Uterus (tissue), 4 donors: Measurements from ENCODE around the gene OGDHL. TPM values are rescaled to one million over a fixed set of nuclear protein-coding genes. Genes with fewer than 3 reads are reported as not detected.
"Not testable (repeated sequence)": the region's sequence is repeated elsewhere in the genome, so short reads cannot be mapped to it uniquely, and the experiment has no call there.

Experiments used
- DNase-seq, 2 donors: peaks; one replicate each; pipeline ENCODE4 v3.0.0-alpha.2; 2019 to 2020
- H3K27ac ChIP-seq, 2 donors: fragments of 200-600 bp; sonication (generic); 1 replicate in 1 of 2; 2 replicates in 1 of 2; pipeline ENCODE4 v1.5.1; 2016 to 2018
- H3K27me3 ChIP-seq, 2 donors: fragments of 200-600 bp; sonication (generic); one replicate each; pipeline ENCODE4 v1.5.1; 2018 to 2019; ENCODE audit warnings: control low read depth in 1 of 2
- H3K36me3 ChIP-seq, 2 donors: fragments of 200-600 bp; sonication (generic); one replicate each; pipeline ENCODE4 v1.5.1; 2019; ENCODE audit warnings: control low read depth in 1 of 2
- H3K4me1 ChIP-seq, 2 donors: fragments of 200-600 bp; sonication (generic); one replicate each; pipeline ENCODE4 v1.5.1; 2018 to 2019; ENCODE audit warnings: control low read depth in 1 of 2
- H3K4me3 ChIP-seq, 2 donors: fragments of 200-600 bp; sonication (generic); 1 replicate in 1 of 2; 2 replicates in 1 of 2; pipeline ENCODE4 v1.5.1; 2018 to 2019; ENCODE audit warnings: mild to moderate bottlenecking in 1 of 2
- H3K9me3 ChIP-seq, 2 donors: fragments of 200-600 bp; sonication (generic); one replicate each; pipeline ENCODE4 v1.5.1; 2019; ENCODE audit warnings: control low read depth in 1 of 2
- CTCF ChIP-seq, 4 experiments: fragments of 200-600 bp in 2 of 4; fragments of 450-650 bp in 2 of 4; sonication (generic) in 2 of 4; IDR thresholded peaks; one replicate each; pipeline ENCODE4 v1.5.1; 2016 to 2019; ENCODE audit warnings: antibody characterized with exemption in 4 of 4, mild to moderate bottlenecking in 2 of 4, moderate library complexity in 1 of 4
- POLR2A ChIP-seq, 2 donors: fragments of 450-650 bp; IDR thresholded peaks; one replicate each; pipeline ENCODE4 v1.6.1; 2016; ENCODE audit warnings: antibody characterized with exemption in 2 of 2, mild to moderate bottlenecking in 1 of 2, moderate library complexity in 1 of 2
- intact Hi-C: fragments of 100-400 bp; cut with DNase I; formaldehyde crosslinking; loops from one replicate; pipeline ENCODE4 v1.15.1; 2023; ENCODE audit warnings: low total_unique reads
- total RNA-seq, 4 donors: library from RNA; depleted of rRNA in 3 of 4; stranded (reverse); fragments of >200 nt in 3 of 4; gene quantifications; one replicate each; pipeline versions ENCODE4 v1.1.0 to v1.2.4, GENCODE V29; 2014 to 2023
- donor health status: DM: yes; HTN: yes; CAD: no.

Gene OGDHL
- total RNA-seq, 4 donors from 2014 or later = 0.15 to 5.9 TPM; not detected in 2

GRCh38 chr10:49783645-49784044 is 21.5 kb upstream of the OGDHL start:
- Histone ChIP-seq H3K9me3 (no peaks in the 10 kb centered on the region), H3K27ac (no peak overlapping the region), H3K36me3 (no peaks in the 10 kb centered on the region), H3K4me1 (no peaks in the 10 kb centered on the region), H3K27me3 (no peaks in the 10 kb centered on the region), H3K4me3 (no peak overlapping the region)
- intact Hi-C loops = no loop called here
- TF ChIP-seq CTCF (IDR thresholded peaks at IDR 0.05) (no peak), POLR2A (IDR thresholded peaks at IDR 0.05) (no peak)
- no peak for DNase-seq

DNA sequence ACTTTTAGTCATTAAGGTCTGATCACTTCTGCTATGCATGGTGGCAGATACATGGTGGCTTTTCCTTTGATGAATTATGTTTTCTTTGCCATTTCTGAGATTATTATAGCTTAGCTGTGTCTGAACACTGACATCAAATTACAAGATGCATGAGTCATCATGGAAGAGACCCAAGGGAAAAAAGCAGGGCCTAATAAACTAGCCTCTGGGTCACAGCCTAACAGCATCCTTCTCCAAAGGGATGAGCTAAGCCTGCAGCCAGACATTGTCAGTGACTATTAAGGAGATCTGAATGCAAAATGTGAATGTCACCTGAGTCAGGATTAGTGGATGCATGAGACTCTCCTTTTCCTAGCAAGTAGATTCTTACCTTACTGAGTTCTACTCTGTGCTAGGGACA is 19.1 kb upstream of the OGDHL start:
- no peaks in the 10 kb centered on the region for H3K27me3 ChIP-seq
- H3K4me3 ChIP-seq = no peak overlapping the region
- intact Hi-C loops = no loop called here
- H3K36me3 ChIP-seq = no peaks in the 10 kb centered on the region
- H3K9me3 ChIP-seq = no peaks in the 10 kb centered on the region
- no peaks in the 10 kb centered on the region for H3K4me1 ChIP-seq
- no peak for TF ChIP-seq POLR2A (IDR thresholded peaks at IDR 0.05)
- TF ChIP-seq CTCF (IDR thresholded peaks at IDR 0.05) = no peak
- no peak for DNase-seq
- no peak overlapping the region for H3K27ac ChIP-seq

DNA sequence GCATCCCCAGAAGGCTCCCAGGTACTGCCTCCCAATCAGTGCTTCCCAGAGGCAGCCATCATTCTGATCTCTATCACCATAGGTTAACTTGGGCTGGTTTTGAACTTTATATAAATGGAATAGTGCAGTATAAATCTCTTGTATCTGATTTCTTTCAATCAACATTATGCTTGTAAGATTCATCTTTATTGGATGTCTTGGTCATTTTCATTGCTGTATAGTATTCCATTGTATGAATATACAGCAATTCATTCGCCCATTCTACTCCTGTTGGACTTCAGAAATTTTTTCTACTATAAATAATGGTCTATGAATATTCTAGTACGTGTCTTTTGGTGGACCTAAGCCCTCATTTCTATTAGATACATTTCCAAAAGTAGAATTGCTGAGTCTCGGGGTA is 16.1 kb upstream of the OGDHL start:
- H3K4me3 ChIP-seq = no peak overlapping the region
- no peaks in the 10 kb centered on the region for H3K4me1 ChIP-seq
- H3K9me3 ChIP-seq = no peaks in the 10 kb centered on the region
- intact Hi-C loops = no loop called here
- no peaks in the 10 kb centered on the region for H3K27me3 ChIP-seq
- H3K27ac ChIP-seq = no peak overlapping the region
- no peak for DNase-seq
- H3K36me3 ChIP-seq = no peaks in the 10 kb centered on the region
- TF ChIP-seq CTCF (IDR thresholded peaks at IDR 0.05) (no peak), POLR2A (IDR thresholded peaks at IDR 0.05) (no peak)

- no peak for DNase-seq
- Histone ChIP-seq H3K4me1 (no peaks in the 10 kb centered on the region), H3K27ac (no peak overlapping the region), H3K9me3 (no peaks in the 10 kb centered on the region), H3K27me3 (no peaks in the 10 kb centered on the region), H3K36me3 (no peaks in the 10 kb centered on the region), H3K4me3 (no peak overlapping the region)
- TF ChIP-seq POLR2A (IDR thresholded peaks at IDR 0.05) (no peak), CTCF (IDR thresholded peaks at IDR 0.05) (no peak)
- intact Hi-C loops = no loop called here
Observed at GRCh38 chr10:49776851-49777250, 14.7 kb upstream of the OGDHL start.

DNA sequence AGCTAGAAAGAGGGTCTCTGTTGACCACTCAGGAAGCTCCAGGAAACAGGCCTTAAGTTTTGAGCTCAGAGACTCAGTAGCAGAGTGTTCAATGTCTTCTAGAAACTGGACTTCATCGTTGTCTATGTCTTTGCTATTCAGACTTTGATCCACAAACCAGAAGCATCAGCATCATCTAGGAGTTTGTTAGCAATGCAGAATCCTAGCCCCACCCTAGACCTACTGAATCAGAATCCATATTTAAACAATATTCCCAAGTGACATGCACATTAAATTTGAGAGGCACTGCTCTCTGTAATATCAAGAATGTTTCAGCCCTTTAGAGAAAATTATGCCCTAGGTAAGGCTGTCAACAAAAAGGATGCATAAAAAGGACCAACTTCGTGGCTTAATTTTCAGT is 12.9 kb upstream of the OGDHL start:
- TF ChIP-seq POLR2A (IDR thresholded peaks at IDR 0.05) (no peak), CTCF (IDR thresholded peaks at IDR 0.05) (no peak)
- intact Hi-C loops = no loop called here
- Histone ChIP-seq H3K4me1 (no peaks in the 10 kb centered on the region), H3K9me3 (no peaks in the 10 kb centered on the region), H3K27me3 (no peaks in the 10 kb centered on the region), H3K36me3 (no peaks in the 10 kb centered on the region), H3K27ac (no peak overlapping the region), H3K4me3 (no peak overlapping the region)
- DNase-seq = no peak

GRCh38 chr10:49772944-49773343 is 10.8 kb upstream of the OGDHL start:
- H3K9me3 ChIP-seq, H3K27me3 ChIP-seq, H3K4me1 ChIP-seq, H3K27ac ChIP-seq, H3K4me3 ChIP-seq, H3K36me3 ChIP-seq, DNase-seq, intact Hi-C loops: not testable (repeated sequence)

DNA sequence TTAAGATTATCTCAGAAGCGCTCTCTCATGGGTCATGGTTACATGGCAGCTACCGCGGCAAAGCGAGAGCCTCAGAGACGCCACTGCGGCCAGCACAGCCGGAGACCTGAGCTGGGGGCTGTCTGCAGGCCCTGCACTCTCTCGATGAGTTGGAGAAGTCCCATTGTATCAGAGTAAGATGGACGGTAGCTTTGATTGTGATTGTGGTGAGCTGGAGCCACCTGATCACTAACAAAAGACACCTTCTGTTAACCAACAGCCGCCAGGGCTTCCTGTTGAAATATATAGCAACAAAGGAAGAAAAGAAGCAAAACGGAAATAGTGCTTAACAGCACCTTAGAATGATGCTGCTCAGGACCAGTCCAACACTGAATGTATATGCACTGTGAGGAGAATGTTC is 8.9 kb upstream of the OGDHL start:
- H3K4me3 ChIP-seq, intact Hi-C loops: not testable (repeated sequence)

More for the DNA sequence above, 8.9 kb upstream of the OGDHL start:
- H3K27me3 ChIP-seq, H3K9me3 ChIP-seq, DNase-seq, H3K4me1 ChIP-seq, H3K27ac ChIP-seq, H3K36me3 ChIP-seq: not testable (repeated sequence)
